Transverse colon (tissue), 4 donors: Measurements from ENCODE around the gene HOXC12. TPM values are rescaled to one million over a fixed set of nuclear protein-coding genes. Genes with fewer than 3 reads are reported as not detected.

Source experiments
- DNase-seq: peaks from one replicate; pipeline ENCODE4 v3.0.0-alpha.2; 2019
- H3K27ac ChIP-seq, 4 donors: fragments of 200-600 bp; sonication (generic); 2 replicates each; pipeline ENCODE4 v1.5.1; 2016 to 2018; ENCODE audit warnings: inconsistent platforms in 4 of 4
- H3K27me3 ChIP-seq: fragments of 200-600 bp; sonication (generic); 2 replicates; pipeline ENCODE4 v1.5.1; 2017; ENCODE audit warnings: inconsistent platforms
- H3K36me3 ChIP-seq, 4 donors: fragments of 200-600 bp; sonication (generic); 2 replicates each; pipeline ENCODE4 v1.5.1; 2017 to 2019; ENCODE audit warnings: inconsistent platforms in 4 of 4
- H3K4me1 ChIP-seq, 4 donors: fragments of 200-600 bp; sonication (generic); 2 replicates each; pipeline ENCODE4 v1.5.1; 2017 to 2020; ENCODE audit warnings: inconsistent platforms in 4 of 4
- H3K4me3 ChIP-seq, 4 donors: fragments of 200-600 bp; sonication (generic); 1 replicate in 1 of 4; 2 replicates in 3 of 4; pipeline versions ENCODE4 v1.5.1 to v1.6.1; 2017 to 2019; ENCODE audit warnings: inconsistent platforms in 4 of 4
- H3K9me3 ChIP-seq, 2 donors: fragments of 200-600 bp; sonication (generic); 2 replicates each; pipeline ENCODE4 v1.5.1; 2017 to 2019; ENCODE audit warnings: inconsistent platforms in 2 of 2
- CTCF ChIP-seq, 5 experiments: fragments of 200-600 bp in 3 of 5; fragments of 450-650 bp in 2 of 5; sonication (generic) in 3 of 5; IDR thresholded peaks; 1 replicate in 2 of 5; 2 replicates in 3 of 5; pipeline ENCODE4 v1.5.1; 2016 to 2017; ENCODE audit warnings: antibody characterized with exemption in 5 of 5, inconsistent platforms in 3 of 5, mild to moderate bottlenecking in 2 of 5, moderate library complexity in 1 of 5
- EP300 ChIP-seq: sonication (generic); formaldehyde crosslinking; IDR thresholded peaks from one replicate; pipeline ENCODE4 v1.6.1; 2017; ENCODE audit warnings: antibody characterized with exemption, low read depth
- POLR2A ChIP-seq: fragments of 450-650 bp; IDR thresholded peaks from one replicate; pipeline ENCODE4 v1.6.1; 2016; ENCODE audit warnings: antibody characterized with exemption, mild to moderate bottlenecking, moderate library complexity
- POLR2AphosphoS5 ChIP-seq, 3 donors: sonication (generic); formaldehyde crosslinking; IDR thresholded peaks; one replicate each; pipeline ENCODE4 v1.6.1; 2016; ENCODE audit warnings: antibody characterized with exemption in 3 of 3
- WGBS, 2 donors: methylation state at CpG; one replicate each; pipeline ENCODE4 v1.1.5; 2018; ENCODE audit warnings: low coverage in 1 of 2; 5-methylcytosine and 5-hydroxymethylcytosine counted together
- in situ Hi-C, 4 donors: fragments of 200-750 bp; cut with MboI; loops; one replicate each; pipeline versions ENCODE4 v1.15.0 to v1.15.1; 2017; ENCODE audit warnings: low sequenced_read_pairs in 3 of 4, low pct_ligation_motif_present in 1 of 4, low pct_unique_long_range_greater_than_20kb in 1 of 4
- intact Hi-C: fragments of 100-400 bp; cut with DNase I; formaldehyde crosslinking; loops from one replicate; pipeline ENCODE4 v1.15.1; 2023; ENCODE audit warnings: low total_unique reads
- total RNA-seq, 4 donors: library from RNA; depleted of rRNA; stranded (reverse); fragments of >200 nt; gene quantifications; one replicate each; pipeline ENCODE4 v1.1.0, GENCODE V29; 2016

Gene HOXC12
- total RNA-seq, 4 donors from 2014 or later, result not detected

GRCh38 chr12:53986686-53987483 lies 32.2 kb downstream of the HOXC12 start:
- no peak overlapping the region for H3K4me3 ChIP-seq
- 31 to 53% methylated on average over 6 to 21 of the region's 21 CpGs for WGBS, 2 donors
- DNase-seq, result no peak

GRCh38 chr12:53987787-53988230 lies 33.1 kb downstream of the HOXC12 start:
- intact Hi-C loops, result no loop called here
- peaks cover 7 to 22% (median 13%) of the 10 kb centered on the region in 4 donors for H3K4me1 ChIP-seq
- no peak for DNase-seq
- TF ChIP-seq POLR2AphosphoS5 (IDR thresholded peaks at IDR 0.05) (no peak), EP300 (no peak), CTCF (IDR thresholded peaks at IDR 0.05) (no peak), POLR2A (no peak)
- no peaks in the 10 kb centered on the region for H3K36me3 ChIP-seq
- no peaks in the 10 kb centered on the region for H3K9me3 ChIP-seq
- H3K27ac ChIP-seq, result no peak overlapping the region
- no peak overlapping the region for H3K4me3 ChIP-seq
- 5 to 13% methylated on average over 4 of the region's 4 CpGs for WGBS, 2 donors
- in situ Hi-C loops, result loop anchor here in 1 of 4 donors (25.0 kb wide), 1 partner anchor 201 kb away; no protein-coding TSS in a partner anchor
- H3K27me3 ChIP-seq, result peaks cover 100% of the 10 kb centered on the region

More at GRCh38 chr12:53986686-53987483, 32.2 kb downstream of the HOXC12 start:
- in situ Hi-C loops (loop anchor here in 1 of 4 donors (25.0 kb wide), 1 partner anchor 200 kb away; no protein-coding TSS in a partner anchor), intact Hi-C loops (no loop called here)
- no peak for TF ChIP-seq CTCF (IDR thresholded peaks at IDR 0.05)
- no peak for TF ChIP-seq EP300
- TF ChIP-seq POLR2A, result no peak
- no peak for TF ChIP-seq POLR2AphosphoS5 (IDR thresholded peaks at IDR 0.05)
- H3K9me3 ChIP-seq, result no peaks in the 10 kb centered on the region
- peaks cover 7 to 22% (median 13%) of the 10 kb centered on the region in 4 donors for H3K4me1 ChIP-seq
- H3K27ac ChIP-seq, result no peak overlapping the region
- peaks cover 100% of the 10 kb centered on the region for H3K27me3 ChIP-seq
- no peaks in the 10 kb centered on the region for H3K36me3 ChIP-seq

GRCh38 chr12:53988541-53989226 lies 34.0 kb downstream of the HOXC12 start:
- H3K36me3 ChIP-seq, result no peaks in the 10 kb centered on the region
- in situ Hi-C loops, result loop anchor here in 1 of 4 donors (25.0 kb wide), 1 partner anchor 201 kb away; no protein-coding TSS in a partner anchor
- no peak overlapping the region for H3K4me3 ChIP-seq
- TF ChIP-seq CTCF (IDR thresholded peaks at IDR 0.05), result no peak
- TF ChIP-seq POLR2AphosphoS5 (IDR thresholded peaks at IDR 0.05), result no peak
- no peak for TF ChIP-seq POLR2A
- TF ChIP-seq EP300, result no peak
- no peaks in the 10 kb centered on the region for H3K9me3 ChIP-seq
- no peak for DNase-seq
- WGBS, 2 donors, result 0 to 24% methylated on average over 1 to 5 of the region's 5 CpGs
- no peak overlapping the region for H3K27ac ChIP-seq
- peaks cover 7 to 22% (median 13%) of the 10 kb centered on the region in 4 donors for H3K4me1 ChIP-seq
- intact Hi-C loops, result no loop called here
- peaks cover 100% of the 10 kb centered on the region for H3K27me3 ChIP-seq
